Endothelial cell of umbilical vein (primary cell): Measurements from ENCODE around the gene ACOT13. TPM values are rescaled to one million over a fixed set of nuclear protein-coding genes. Genes with fewer than 3 reads are reported as not detected.

Source experiments
- BruUV-seq: library from RNA; stranded (reverse); fragments of 400-500 nt; replicated peaks from 2 replicates; lab custom pipeline; 2021; lab: Mats Ljungman, UMichigan
- CTCF ChIA-PET: fragments of 300-600, 350-600 bp; sonication (Branson Sonifier 250); formaldehyde crosslinking; loops from one replicate; lab custom pipeline; 2021; ENCODE audit warnings: antibody characterized with exemption, inconsistent platforms; lab: Charles Lee
- POLR2A ChIA-PET: fragments of 300-600, 350-600 bp; sonication (Branson Sonifier 250); formaldehyde crosslinking; loops from one replicate; lab custom pipeline; 2021; ENCODE audit warnings: antibody characterized with exemption, inconsistent platforms; lab: Charles Lee
- DNase-seq: peaks from one replicate; pipeline ENCODE4 v3.0.0-alpha.2; 2011; ENCODE audit warnings: low read depth, low spot score
- FAIRE-seq: peaks from 2 replicates; lab custom pipeline; 2011; peaks lifted over from hg19 to GRCh38; lab: Jason Lieb, UNC
- H2AFZ ChIP-seq: 2 replicates; pipeline ENCODE4 v1.6.0; 2012; ENCODE audit warnings: low read depth, low read length, control low read depth, inconsistent platforms
- H3K27ac ChIP-seq: 2 replicates; pipeline ENCODE4 v1.5.1; 2011; ENCODE audit warnings: low read depth, mild to moderate bottlenecking, control low read depth, low read length, moderate library complexity; ENCODE audit not compliant: insufficient read depth
- H3K27me3 ChIP-seq, 2 experiments: 2 replicates each; pipeline versions ENCODE4 v1.6.0 to v1.6.1; 2011; ENCODE audit warnings: low read length in 2 of 2, mixed read lengths in 1 of 2; ENCODE audit not compliant: control insufficient read depth in 2 of 2, insufficient read depth in 2 of 2
- H3K36me3 ChIP-seq, 2 experiments: 2 replicates in 1 of 2; 3 replicates in 1 of 2; pipeline ENCODE4 v1.5.1; 2011; ENCODE audit warnings: low read length in 2 of 2, mild to moderate bottlenecking in 1 of 2, moderate library complexity in 1 of 2; ENCODE audit not compliant: control insufficient read depth in 2 of 2, insufficient read depth in 2 of 2; ENCODE audit errors: extremely low read depth in 1 of 2
- H3K4me1 ChIP-seq: 3 replicates; pipeline ENCODE4 v1.5.1; 2011; ENCODE audit warnings: mild to moderate bottlenecking, low read length; ENCODE audit not compliant: control insufficient read depth, insufficient read depth; ENCODE audit errors: extremely low read depth
- H3K4me2 ChIP-seq: 2 replicates; pipeline ENCODE4 v1.6.1; 2011; ENCODE audit warnings: low read length, control low read depth, mixed read lengths; ENCODE audit not compliant: insufficient read depth
- H3K4me3 ChIP-seq, 3 experiments: fragments of 200-600 bp in 1 of 3; sonication (generic), shearing (Covaris generic) in 1 of 3; replicated peaks in 1 of 3; 2 replicates each; pipeline ENCODE4 v1.5.1; 2011 to 2016; ENCODE audit warnings: control low read depth in 3 of 3, low read length in 3 of 3, mild to moderate bottlenecking in 2 of 3, inconsistent platforms in 1 of 3, low read depth in 1 of 3, moderate library complexity in 1 of 3; ENCODE audit not compliant: insufficient read depth in 1 of 3
- H3K79me2 ChIP-seq: 2 replicates; pipeline ENCODE4 v1.6.0; 2012; ENCODE audit warnings: low read length, inconsistent platforms; ENCODE audit not compliant: control insufficient read depth, insufficient read depth
- H3K9ac ChIP-seq: replicated peaks from 2 replicates; pipeline ENCODE3; 2011; ENCODE audit warnings: low read length, control low read depth; ENCODE audit not compliant: insufficient read depth; ENCODE audit errors: extremely low read depth
- H3K9me1 ChIP-seq: replicated peaks from 3 replicates; pipeline ENCODE4 v1.6.0; 2011; ENCODE audit warnings: mild to moderate bottlenecking, low read length; ENCODE audit not compliant: control insufficient read depth, insufficient read depth; ENCODE audit errors: extremely low read depth
- H3K9me3 ChIP-seq: replicated peaks from 2 replicates; pipeline ENCODE4 v1.5.1; 2012; ENCODE audit warnings: low read length, inconsistent platforms; ENCODE audit not compliant: control insufficient read depth, insufficient read depth
- H4K20me1 ChIP-seq: replicated peaks from 2 replicates; pipeline ENCODE3; 2011; ENCODE audit warnings: mild to moderate bottlenecking, low read length; ENCODE audit not compliant: control insufficient read depth, insufficient read depth; ENCODE audit errors: extremely low read depth
- CTCF ChIP-seq, 2 donors: IDR thresholded peaks; 1 replicate in 1 of 2; 2 replicates in 1 of 2; pipeline ENCODE4 v1.5.1; 2011; ENCODE audit warnings: low read length in 2 of 2, mild to moderate bottlenecking in 2 of 2, moderate library complexity in 2 of 2, control low read depth in 1 of 2, inconsistent platforms in 1 of 2, low read depth in 1 of 2; ENCODE audit not compliant: insufficient read depth in 1 of 2; ENCODE audit errors: extremely low read depth in 1 of 2
- EZH2 ChIP-seq: IDR thresholded peaks from 2 replicates; pipeline ENCODE4 v1.6.1; 2012; ENCODE audit warnings: borderline replicate concordance, low read depth, mild to moderate bottlenecking, moderate library complexity, low read length, inconsistent platforms; ENCODE audit not compliant: severe bottlenecking
- FOS ChIP-seq: IDR thresholded peaks from 2 replicates; pipeline ENCODE4 v1.6.1; 2011; ENCODE audit warnings: mild to moderate bottlenecking, low read length, moderate library complexity, borderline replicate concordance; ENCODE audit not compliant: insufficient read depth
- GATA2 ChIP-seq: IDR thresholded peaks from 2 replicates; pipeline ENCODE4 v1.7.0; 2011; ENCODE audit warnings: low read depth, mild to moderate bottlenecking, moderate library complexity, mixed read lengths, low read length; ENCODE audit not compliant: insufficient read length, insufficient read depth
- JUN ChIP-seq: IDR thresholded peaks from 2 replicates; pipeline ENCODE4 v1.6.1; 2011; ENCODE audit warnings: borderline replicate concordance, low read depth; ENCODE audit not compliant: insufficient read length, insufficient read depth
- MAX ChIP-seq: IDR thresholded peaks from 2 replicates; pipeline ENCODE4 v1.6.1; 2011; ENCODE audit not compliant: insufficient read depth, insufficient read length
- MYC ChIP-seq: IDR thresholded peaks from one replicate; pipeline ENCODE4 v1.6.1; 2011; ENCODE audit warnings: mild to moderate bottlenecking, low read depth, low read length
- POLR2A ChIP-seq: IDR thresholded peaks from 2 replicates; pipeline ENCODE4 v1.6.1; 2012; ENCODE audit warnings: low read depth, mild to moderate bottlenecking, control low read depth, low read length
- POLR2AphosphoS5 ChIP-seq: IDR thresholded peaks from 2 replicates; pipeline ENCODE4 v1.6.1; 2012; ENCODE audit warnings: low read depth, mild to moderate bottlenecking, control low read depth, low read length, moderate library complexity; ENCODE audit not compliant: insufficient read depth
- dilution Hi-C: fragments of 300-500 bp; cut with MboI; formaldehyde crosslinking; loops from one replicate; pipeline ENCODE4 v1.15.0; 2019; ENCODE audit warnings: low sequenced_read_pairs; ENCODE audit not compliant: extremely low pct_ligation_motif_present
- intact Hi-C: fragments of 100-400 bp; cut with micrococcal nuclease; formaldehyde crosslinking; loops from one replicate; pipeline ENCODE4 v1.10.0; 2022
- polyA plus RNA-seq, 4 experiments: library from polyadenylated mRNA; depleted of rRNA in 3 of 4; stranded (reverse) in 3 of 4; unstranded in 1 of 4; fragments of >200 nt; gene quantifications; 2 replicates each; pipeline versions ENCODE4 v1.2.1 to v1.2.3, GENCODE V29; 2011 to 2012; ENCODE audit warnings: missing spikeins in 1 of 4
- total RNA-seq: library from RNA; stranded (reverse); gene quantifications from 2 replicates; pipeline ENCODE4 v1.2.3, GENCODE V29; 2021

ACOT13 gene
- total and polyA plus RNA-seq, 2 donors (not counting 3 experiments of a cell fraction or from before 2014, with no cell fraction given), result 7.7 to 24.1 TPM

DNA sequence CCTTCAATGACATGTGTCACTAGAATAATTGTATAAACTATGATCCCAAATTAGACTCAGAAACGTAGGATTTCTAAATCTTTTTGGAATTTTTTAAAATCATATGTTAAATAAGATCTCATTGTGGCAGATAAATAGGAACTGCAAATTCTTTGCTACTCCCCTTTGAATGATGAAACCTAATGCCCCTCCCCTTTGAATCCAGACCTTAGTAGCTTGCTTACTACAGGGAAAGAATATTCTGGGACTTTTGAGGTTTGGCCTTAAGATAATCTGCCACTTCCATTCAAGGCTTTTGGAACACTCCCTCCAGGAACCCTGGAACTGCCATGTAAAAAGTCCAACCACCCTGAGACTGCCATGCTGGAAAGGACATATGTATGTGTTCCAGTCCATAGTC, 7.3 kb upstream of the ACOT13 start:
- H2AFZ ChIP-seq, result no peak overlapping the region

More for the DNA sequence above, 7.3 kb upstream of the ACOT13 start:
- Histone ChIP-seq H3K9me1 (no peaks in the 10 kb centered on the region), H3K79me2 (peaks cover 6% of the 10 kb centered on the region), H3K9ac (no peak overlapping the region), H3K4me1 (peaks cover 4% of the 10 kb centered on the region), H3K36me3 (peaks cover 4 to 6% of the 10 kb centered on the region in 2 experiments), H3K27ac (no peak overlapping the region), H3K4me3 (no peak overlapping the region), H4K20me1 (no peaks in the 10 kb centered on the region), H3K4me2 (no peak overlapping the region), H3K9me3 (no peaks in the 10 kb centered on the region), H3K27me3 (no peaks in the 10 kb centered on the region)
- intact Hi-C loops (no loop called here), dilution Hi-C loops (no loop called here)
- POLR2A ChIA-PET, result no interaction called here
- FAIRE-seq (no peak), DNase-seq (no peak)
- CTCF ChIA-PET, result interaction anchor here (1.2 kb wide), 1 partner anchor 79 kb away, joined by 3 read pairs; no protein-coding TSS in a partner anchor
- TF ChIP-seq POLR2AphosphoS5, result no peak
- TF ChIP-seq FOS, result no peak
- TF ChIP-seq GATA2, result no peak
- no peak for TF ChIP-seq MAX
- no peak for TF ChIP-seq CTCF (IDR thresholded peaks at IDR 0.05; ENCODE audit: extremely low read depth in 1 of 2, insufficient read depth in 1 of 2, low read depth in 1 of 2, low read length in 2 of 2)
- no peak for TF ChIP-seq JUN
- no peak for TF ChIP-seq EZH2
- no peak for TF ChIP-seq MYC
- no peak for TF ChIP-seq POLR2A
- BruUV-seq, result no TSS peak
